B cell (primary cell): ENCODE measurements around the gene CRTAC1.

Experiments
- EZH2 ChIP-seq: IDR thresholded peaks from 2 replicates; pipeline ENCODE4 v1.6.1; 2012; ENCODE audit warnings: borderline replicate concordance, low read depth, mild to moderate bottlenecking, moderate library complexity, low read length; ENCODE audit not compliant: insufficient read depth, poor library complexity, severe bottlenecking
- TF ChIP-seq, protein P1 (sequence below): fragments of 200-600 bp; IDR thresholded peaks from one replicate; pipeline ENCODE4 v1.8.0; 2022; ENCODE audit warnings: antibody characterized with exemption, mild to moderate bottlenecking

DNA sequence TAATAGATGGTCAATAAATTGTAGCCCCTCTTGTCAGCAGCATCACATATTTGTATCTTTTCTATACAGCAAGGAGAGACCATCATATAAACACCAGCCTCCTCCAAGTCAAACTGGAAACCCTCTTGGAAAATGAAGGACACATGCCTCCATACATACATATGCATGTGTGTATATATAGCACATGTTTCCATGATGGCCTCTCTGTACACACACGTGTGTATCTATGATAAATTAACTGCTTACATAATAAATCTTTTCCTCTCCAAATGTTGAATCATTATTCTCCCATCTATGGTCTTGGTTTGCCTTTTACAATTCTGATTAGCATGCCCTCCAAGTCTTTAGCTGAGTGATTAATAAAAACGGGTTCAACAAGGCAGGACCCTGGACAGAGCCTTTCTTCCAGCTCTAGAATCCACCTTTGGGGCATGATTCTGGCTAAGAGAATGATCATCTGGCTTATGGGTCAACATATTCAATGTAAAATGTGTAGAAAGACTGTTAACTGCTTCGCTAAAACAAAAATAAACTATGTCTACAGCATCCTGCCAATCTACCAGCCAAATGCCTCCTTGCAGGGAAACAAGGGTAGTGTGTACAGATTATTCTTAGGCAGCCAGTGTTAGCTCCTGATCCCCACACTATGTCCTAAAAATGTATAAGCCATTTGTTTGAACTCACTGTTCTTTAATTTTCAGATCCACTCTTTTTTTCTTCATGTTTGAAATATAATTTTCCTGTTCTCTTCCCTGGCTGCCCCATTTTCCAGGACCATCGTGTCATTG, 70.0 kb downstream of the CRTAC1 start:
- TF ChIP-seq, protein P1, sequence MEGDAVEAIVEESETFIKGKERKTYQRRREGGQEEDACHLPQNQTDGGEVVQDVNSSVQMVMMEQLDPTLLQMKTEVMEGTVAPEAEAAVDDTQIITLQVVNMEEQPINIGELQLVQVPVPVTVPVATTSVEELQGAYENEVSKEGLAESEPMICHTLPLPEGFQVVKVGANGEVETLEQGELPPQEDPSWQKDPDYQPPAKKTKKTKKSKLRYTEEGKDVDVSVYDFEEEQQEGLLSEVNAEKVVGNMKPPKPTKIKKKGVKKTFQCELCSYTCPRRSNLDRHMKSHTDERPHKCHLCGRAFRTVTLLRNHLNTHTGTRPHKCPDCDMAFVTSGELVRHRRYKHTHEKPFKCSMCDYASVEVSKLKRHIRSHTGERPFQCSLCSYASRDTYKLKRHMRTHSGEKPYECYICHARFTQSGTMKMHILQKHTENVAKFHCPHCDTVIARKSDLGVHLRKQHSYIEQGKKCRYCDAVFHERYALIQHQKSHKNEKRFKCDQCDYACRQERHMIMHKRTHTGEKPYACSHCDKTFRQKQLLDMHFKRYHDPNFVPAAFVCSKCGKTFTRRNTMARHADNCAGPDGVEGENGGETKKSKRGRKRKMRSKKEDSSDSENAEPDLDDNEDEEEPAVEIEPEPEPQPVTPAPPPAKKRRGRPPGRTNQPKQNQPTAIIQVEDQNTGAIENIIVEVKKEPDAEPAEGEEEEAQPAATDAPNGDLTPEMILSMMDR, result no peak
- TF ChIP-seq EZH2, result no peak
